Hematopoietic multipotent progenitor cell treated with erythropoietin and hydrocortisone succinate and interleukin-3 and kit ligand, for 17 days (in vitro differentiated cells): Measurements from ENCODE around the gene PDE4B.

Source experiments
- DNase-seq: peaks from one replicate; pipeline ENCODE4 v3.0.0-alpha.2; 2015; ENCODE audit warnings: low spot score

Gene PDE4B

DNA sequence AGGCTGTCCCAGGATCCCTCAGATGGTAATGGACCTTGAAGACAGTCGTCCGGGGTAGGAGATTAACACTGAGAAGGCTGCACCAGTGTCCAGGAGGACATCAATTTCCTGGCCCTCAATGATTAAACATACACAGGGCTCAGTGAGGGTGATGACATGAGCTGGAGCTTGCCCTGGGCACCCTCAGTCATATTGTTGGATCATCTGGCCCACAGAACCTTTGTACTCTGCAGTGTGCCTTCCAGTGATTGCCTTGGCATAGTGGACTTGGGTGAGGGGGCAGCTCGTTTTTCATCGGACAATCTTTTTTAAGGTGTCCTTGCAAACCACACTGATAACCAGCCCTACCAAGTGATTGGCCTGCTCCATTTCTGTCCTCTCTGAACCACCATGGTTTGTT is 630.1 kb downstream of the PDE4B start:
- DNase-seq, result no peak
